Activated CD8-positive, alpha-beta memory T cell treated with anti-CD3 and anti-CD28 coated beads for 4 hours (primary cell): ENCODE measurements around the gene PLPPR1.

Experiments
- DNase-seq, 2 donors: peaks; one replicate each; pipeline ENCODE4 v3.0.0-alpha.2; 2020; ENCODE audit warnings: low read depth in 2 of 2

The PLPPR1 gene

GRCh38 chr9:101342595-101342994, 314.1 kb downstream of the PLPPR1 start:
- no peak for DNase-seq

GRCh38 chr9:101350285-101350684, 321.8 kb downstream of the PLPPR1 start:
- no peak for DNase-seq

DNA sequence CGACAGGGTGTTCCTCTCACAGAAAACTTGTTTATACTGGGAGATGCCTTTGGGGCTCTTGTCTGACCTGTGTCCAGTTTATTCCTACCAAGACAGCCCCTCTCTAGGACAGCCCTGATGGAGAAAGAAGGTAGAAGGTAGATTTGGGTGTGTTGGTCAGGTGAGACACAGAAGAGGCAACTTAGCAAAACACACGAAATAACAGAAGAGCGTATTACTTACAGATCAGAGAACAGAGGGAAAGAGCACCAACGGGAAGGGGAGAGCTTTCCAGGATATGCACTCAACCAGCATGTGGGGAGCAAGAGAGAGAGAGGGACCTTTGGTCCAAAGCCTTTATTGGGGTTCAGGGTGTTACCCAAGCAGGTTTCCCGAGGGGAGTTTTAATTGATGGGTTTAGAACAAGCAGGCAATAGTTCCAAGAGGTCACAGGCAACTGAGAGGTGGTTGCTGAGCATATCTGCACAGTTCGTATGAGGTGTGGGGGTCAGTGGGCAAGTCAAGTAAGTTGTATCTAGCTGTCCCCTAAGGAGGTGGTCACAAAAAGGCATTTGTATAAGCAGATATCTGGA, 324.5 kb downstream of the PLPPR1 start:
- no peak for DNase-seq

DNA sequence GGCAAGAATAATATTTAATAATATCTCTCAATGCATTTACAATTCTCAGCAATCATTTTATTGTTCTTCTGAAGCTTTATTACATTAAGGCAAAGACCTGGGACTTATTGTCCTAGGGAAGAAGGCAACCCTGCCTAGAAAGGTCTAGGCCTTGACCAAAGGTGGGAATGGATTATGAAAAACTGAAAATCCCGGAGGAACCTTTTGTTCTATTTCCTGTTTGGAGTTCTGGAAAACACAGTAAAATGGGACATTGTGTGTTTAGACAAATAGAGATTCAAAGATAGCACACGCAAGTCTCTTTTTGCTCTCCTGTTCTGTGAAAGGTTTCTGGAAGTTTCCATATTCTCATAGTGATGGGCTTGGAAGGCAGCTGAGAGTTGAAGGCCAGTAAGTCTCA, 325.2 kb downstream of the PLPPR1 start:
- DNase-seq: no peak

DNA sequence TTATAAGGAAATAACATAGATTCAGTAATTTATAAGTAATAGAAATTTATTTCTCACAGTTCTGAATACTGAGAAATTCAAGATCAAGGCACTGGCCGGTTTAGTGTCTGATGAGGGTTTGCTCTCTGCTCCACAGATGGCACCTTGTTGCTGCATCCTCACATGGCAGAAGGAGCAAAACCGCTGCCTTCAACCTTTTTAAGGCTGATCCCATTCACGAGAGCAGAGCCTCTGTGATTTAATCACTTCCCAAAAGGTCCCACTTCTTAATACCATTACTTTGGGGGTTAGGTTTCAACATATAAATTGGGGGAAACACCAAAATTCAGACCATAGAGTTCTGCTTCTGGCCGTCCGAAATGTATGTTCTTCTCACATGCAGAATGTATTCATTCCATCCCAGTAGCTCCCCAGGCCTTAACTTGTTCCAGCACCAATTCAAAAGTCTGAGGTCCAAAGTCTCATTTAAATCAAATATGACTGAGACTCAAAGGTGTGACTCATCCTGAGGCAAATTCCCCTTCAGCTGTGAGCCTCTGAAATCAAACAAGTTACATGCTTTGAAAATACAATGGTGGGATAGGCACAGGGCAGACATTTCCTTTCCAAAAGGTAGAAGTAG, 325.7 kb downstream of the PLPPR1 start:
- DNase-seq: no peak

DNA sequence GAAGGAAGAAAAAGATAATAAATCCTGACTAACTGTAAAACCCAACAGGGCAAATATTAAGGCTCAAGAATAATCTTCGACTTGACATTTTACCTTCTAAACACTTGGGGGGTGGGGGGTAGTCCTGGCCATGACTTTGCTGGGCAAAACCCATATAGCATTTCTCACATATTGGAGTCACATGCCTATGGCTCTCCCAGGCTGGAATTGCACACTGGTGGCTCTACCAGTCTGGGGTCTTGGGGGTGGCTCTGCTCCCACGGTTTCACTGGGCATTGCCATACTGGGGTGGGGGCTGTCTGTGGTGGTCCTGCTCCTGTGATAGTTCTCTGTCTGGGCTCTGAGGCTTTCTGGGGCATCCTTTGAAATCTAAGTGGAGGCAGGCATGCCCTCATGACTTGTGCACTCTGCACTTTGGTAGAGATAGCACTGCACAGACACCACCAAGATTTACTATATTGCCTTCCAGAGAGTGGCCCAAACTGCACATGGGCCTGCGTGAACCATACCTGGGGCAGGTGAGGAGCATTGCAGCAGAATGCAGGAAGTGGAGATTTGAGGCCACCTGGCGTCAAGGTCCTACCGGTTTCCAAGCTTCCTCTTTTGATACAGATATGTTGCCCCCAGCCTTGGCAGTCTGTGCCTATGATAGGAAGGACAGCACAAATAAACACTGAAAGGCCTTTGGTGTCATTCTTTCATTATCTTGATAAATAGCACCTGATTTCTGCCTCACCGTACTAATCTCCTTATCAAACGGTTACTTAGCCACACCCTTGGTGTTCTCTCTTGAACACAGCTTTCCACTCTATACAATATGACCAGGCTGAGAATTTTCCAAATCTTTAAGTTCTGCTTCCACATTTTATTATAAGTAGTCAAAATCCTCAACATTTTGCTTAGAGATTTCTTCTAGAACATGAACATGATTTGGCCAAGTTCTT, 326.5 kb downstream of the PLPPR1 start:
- no peak for DNase-seq

DNA sequence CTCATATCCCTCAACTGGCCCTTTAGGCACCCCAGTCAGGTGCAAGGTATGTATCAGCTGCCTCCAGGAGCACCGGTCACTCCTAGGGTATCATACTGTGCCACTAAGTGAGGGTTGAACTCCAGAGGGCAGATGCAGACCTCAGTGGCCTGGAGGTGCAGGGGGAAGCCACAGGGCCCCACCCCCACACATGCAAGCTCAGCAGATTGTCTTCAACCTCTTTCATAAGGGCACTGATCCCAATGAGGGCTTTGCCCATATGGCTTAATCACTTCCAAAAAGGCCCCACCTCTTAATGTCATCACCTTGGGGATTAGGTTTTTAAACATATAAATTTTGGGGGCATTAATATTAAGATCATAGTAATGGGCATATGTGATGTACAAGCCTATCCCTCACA, 328.1 kb downstream of the PLPPR1 start:
- DNase-seq: no peak

DNA sequence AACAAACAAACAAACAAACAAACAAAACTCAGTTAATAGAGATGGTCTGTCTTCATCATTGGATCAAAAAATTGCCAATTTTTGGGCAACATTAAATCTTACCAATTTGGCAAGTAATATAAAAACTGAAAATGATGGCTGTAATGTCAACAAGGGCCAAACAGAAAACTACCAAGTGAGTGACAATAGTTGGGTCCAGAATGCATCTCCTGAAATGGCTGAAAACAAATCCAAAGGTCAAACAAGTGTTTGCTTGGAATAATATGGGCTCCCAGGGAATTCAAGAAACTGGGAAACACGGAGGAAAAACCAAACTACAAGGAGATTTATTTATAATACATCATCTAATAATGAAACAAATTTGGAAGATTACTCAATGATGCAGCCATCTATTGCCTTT, 331.2 kb downstream of the PLPPR1 start:
- no peak for DNase-seq

- DNase-seq: no peak
These were observed 332.1 kb downstream of the PLPPR1 start for GRCh38 chr9:101360647-101361046.

DNA sequence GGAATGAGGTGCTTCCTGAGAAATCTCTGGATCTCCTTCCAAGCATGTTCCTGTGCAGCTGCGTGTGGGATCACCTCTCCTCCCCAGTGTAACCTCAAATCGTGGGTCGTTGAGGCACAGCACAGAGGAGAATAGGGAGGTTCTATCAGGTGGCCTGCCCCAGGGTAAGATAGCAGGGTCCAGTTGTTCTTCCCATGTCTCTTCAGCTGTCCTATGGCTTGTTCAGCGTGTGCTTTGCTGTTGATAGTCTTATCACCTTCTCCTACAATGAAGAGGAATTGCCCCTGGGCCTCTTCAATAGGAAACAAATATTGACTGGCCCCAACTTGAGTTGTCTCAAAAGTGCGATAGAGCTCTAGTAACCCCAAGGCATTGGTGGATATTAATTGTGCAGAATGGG, 333.9 kb downstream of the PLPPR1 start:
- DNase-seq: no peak

DNA sequence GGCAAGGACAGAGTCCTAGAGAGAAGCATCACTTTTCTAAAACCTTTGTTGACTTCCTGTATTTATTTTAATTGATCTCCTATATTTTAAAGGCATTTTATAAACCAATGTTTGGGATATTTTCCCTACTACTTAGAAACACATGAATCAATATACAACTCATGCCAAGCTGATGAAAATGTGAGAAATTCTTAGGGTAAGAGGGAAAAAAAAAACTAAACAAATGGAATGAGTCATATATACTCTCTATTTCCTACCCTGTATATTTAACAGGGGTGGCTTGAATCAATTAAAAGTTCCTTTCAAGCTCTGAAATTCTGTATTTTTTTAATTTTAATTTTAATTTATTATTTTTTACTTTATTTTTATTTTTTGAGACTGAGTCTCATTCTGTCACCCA, 336.7 kb downstream of the PLPPR1 start:
- DNase-seq: no peak

DNA sequence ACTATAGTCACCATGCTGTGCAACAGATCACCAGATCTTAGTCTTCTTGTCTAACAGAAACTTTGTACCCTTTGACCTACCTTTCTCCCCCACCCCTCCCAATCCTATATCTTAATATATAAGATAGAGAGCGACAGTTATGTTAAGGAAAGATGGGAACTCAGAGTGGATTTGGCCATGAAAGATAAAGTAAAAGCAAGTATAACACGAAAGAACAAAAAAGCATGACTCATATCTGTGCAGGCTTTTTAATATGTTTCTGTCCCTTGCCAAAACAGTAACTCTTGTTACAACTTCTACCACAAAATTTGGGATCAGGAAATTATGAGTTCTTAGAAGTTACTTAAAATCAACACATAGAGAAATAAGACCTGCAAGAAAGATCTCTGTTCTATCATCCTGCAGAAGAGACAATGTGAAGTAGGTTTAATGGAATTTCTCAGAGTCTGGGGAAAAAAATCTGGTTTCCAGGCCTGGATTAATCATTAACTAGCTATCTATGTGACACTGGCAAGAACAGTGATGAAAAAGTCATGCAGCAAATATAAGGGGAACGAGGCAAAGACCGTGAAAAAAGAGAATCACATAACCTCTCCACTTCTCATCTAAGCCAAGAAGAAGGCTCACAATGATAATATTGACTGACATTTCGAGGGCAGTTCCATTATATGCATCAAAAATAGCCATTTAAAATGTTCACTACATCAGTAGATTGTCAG, 337.7 kb downstream of the PLPPR1 start:
- no peak for DNase-seq

GRCh38 chr9:101367323-101367722, 338.8 kb downstream of the PLPPR1 start:
- no peak for DNase-seq

- DNase-seq: no peak
These were observed 340.8 kb downstream of the PLPPR1 start for GRCh38 chr9:101369286-101369685.

- no peak for DNase-seq
These were observed 341.5 kb downstream of the PLPPR1 start for GRCh38 chr9:101369884-101370531.

- no peak for DNase-seq
These were observed 343.3 kb downstream of the PLPPR1 start for GRCh38 chr9:101371813-101372212.

DNA sequence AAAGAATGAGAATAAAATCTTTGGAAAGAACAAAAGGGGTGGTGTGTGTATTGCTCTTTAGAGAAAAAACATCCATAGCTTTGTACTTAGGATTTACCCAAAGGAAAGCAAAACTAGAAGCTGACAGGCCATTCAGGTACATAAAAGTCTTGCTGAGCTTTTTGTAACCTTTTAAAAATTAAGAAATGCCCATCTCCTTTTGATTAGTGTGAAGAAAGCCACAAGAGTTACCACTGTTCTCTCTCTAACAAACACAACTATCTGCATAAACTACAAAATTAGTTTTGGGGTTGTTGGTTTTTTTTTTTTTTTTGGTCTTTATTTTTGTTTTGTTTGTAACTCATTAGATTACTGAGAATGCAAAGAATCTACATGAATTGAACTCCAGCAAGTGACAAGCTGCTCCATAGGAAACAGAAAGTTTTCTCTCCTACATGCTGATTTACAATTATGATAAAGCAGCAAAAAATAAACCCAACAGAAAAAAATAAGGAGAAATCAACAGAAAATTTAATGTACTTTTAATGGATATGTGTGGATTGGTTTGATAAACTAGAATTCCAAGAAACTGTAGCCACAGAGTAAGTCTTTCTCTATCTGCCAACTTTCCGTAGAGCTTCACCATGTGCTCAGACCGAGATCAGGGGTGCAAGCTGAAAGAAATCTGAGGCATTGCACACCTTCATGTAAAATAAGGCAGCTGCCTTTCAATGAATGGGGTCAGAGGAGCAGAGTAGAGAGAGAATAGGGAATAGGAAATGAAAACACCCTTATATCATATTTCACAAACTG, 344.0 kb downstream of the PLPPR1 start:
- DNase-seq: no peak
